K562 (cell line): ENCODE data around the gene PRPSAP1. TPM values are rescaled to one million over a fixed set of nuclear protein-coding genes. Genes with fewer than 3 reads are reported as not detected.
A peak's percentile ranks its signal among the peaks of the same experiment; 100 is the strongest.

Source experiments
- DEAF1 ChIP-seq: fragments of 450-650 bp; formaldehyde crosslinking; IDR thresholded peaks from 2 replicates; pipeline ENCODE4 v1.4.0; 2020; ENCODE audit warnings: mild to moderate bottlenecking, moderate library complexity
- DPF2 ChIP-seq: fragments of 450-650 bp; IDR thresholded peaks from 2 replicates; pipeline ENCODE4 v1.6.1; 2016
- GMEB1 ChIP-seq: fragments of 250-450 bp; sonication (Bioruptor Pico); IDR thresholded peaks from 2 replicates; pipeline ENCODE4 v1.4.0; 2020; ENCODE audit warnings: mild to moderate bottlenecking
- HDGF ChIP-seq: fragments of 450-650 bp; IDR thresholded peaks from 2 replicates; pipeline ENCODE4 v1.6.1; 2016
- NCOA6 ChIP-seq: fragments of 450-650 bp; IDR thresholded peaks from 2 replicates; pipeline ENCODE4 v1.6.1; 2017; ENCODE audit warnings: mild to moderate bottlenecking
- POU5F1 ChIP-seq: fragments of 150-350 bp; IDR thresholded peaks from 2 replicates; pipeline ENCODE4 v1.6.1; 2014; ENCODE audit warnings: borderline replicate concordance, low read length, low read depth, mild to moderate bottlenecking; ENCODE audit not compliant: partially characterized antibody
- RAD51 ChIP-seq: fragments of 450-650 bp; IDR thresholded peaks from 2 replicates; pipeline ENCODE4 v1.7.1; 2016; ENCODE audit warnings: low read depth, mild to moderate bottlenecking, borderline replicate concordance
- RB1 ChIP-seq: fragments of 450-650 bp; IDR thresholded peaks from 2 replicates; pipeline ENCODE4 v1.6.1; 2017; ENCODE audit warnings: low read depth, mild to moderate bottlenecking
- RBM22 ChIP-seq: fragments of 200-400 bp; formaldehyde crosslinking; IDR thresholded peaks from 2 replicates; pipeline ENCODE4 v1.6.1; 2018; ENCODE audit warnings: low read length, low read depth; ENCODE audit not compliant: poor library complexity, severe bottlenecking
- RBM25 ChIP-seq: fragments of 200-400 bp; formaldehyde crosslinking; IDR thresholded peaks from 2 replicates; pipeline ENCODE4 v1.6.1; 2018; ENCODE audit warnings: low read length, low read depth, moderate library complexity; ENCODE audit not compliant: severe bottlenecking
- SREBF2 ChIP-seq: sonication (generic); formaldehyde crosslinking; IDR thresholded peaks from 2 replicates; pipeline ENCODE4 v1.4.0; 2020; ENCODE audit warnings: mild to moderate bottlenecking, missing genetic modification reagents
- SUPT5H ChIP-seq: fragments of 450-650 bp; IDR thresholded peaks from 2 replicates; pipeline ENCODE4 v1.6.1; 2016
- ZNF511 ChIP-seq: sonication (generic); formaldehyde crosslinking; IDR thresholded peaks from 2 replicates; pipeline ENCODE4 v1.8.0; 2022; ENCODE audit warnings: mild to moderate bottlenecking, missing genetic modification reagents
- ZNF699 ChIP-seq: fragments of 250-450 bp; sonication (Bioruptor Pico); IDR thresholded peaks from 2 replicates; pipeline ENCODE4 v1.8.0; 2021; ENCODE audit warnings: mild to moderate bottlenecking, moderate library complexity; ENCODE audit not compliant: insufficient replicate concordance
- ZNF766 ChIP-seq: fragments of 200-800 bp; sonication (Bioruptor generic); conservative IDR thresholded peaks from 2 replicates; pipeline ENCODE4 v1.6.1; 2016; ENCODE audit warnings: missing genetic modification characterization, missing compliant biosample characterization
- polyA plus RNA-seq, 8 experiments: library from polyadenylated mRNA; depleted of rRNA in 4 of 8; stranded (reverse) in 5 of 8; unstranded in 3 of 8; fragments of >200 nt; fragmentation: Nextera tagmentation in 2 of 8; fragmentation: Illumina TruSeq in 1 of 8; extraction: Ambion mirVana in 2 of 8; extraction: Trizol in 1 of 8; gene quantifications; 2 replicates each; pipeline versions ENCODE4 v1.2.1 to v1.2.3, GENCODE V29; 2011 to 2014; ENCODE audit warnings: inconsistent platforms in 1 of 8, missing spikeins in 1 of 8
- total RNA-seq, 7 experiments: library from RNA; depleted of rRNA in 6 of 7; stranded (reverse); fragments of >200 nt in 6 of 7; fragmentation: Illumina TruSeq in 2 of 7; extraction: Trizol in 2 of 7; gene quantifications; 2 replicates each; pipeline versions ENCODE4 v1.2.1 to v1.2.3, GENCODE V29; 2011 to 2021; ENCODE audit warnings: low replicate concordance in 1 of 7
- TF ChIP-seq, protein P1 (sequence below), 2 experiments: fragments of 450-650 bp; IDR thresholded peaks; 2 replicates each; pipeline ENCODE4 v1.6.1; 2018; ENCODE audit warnings: mild to moderate bottlenecking in 2 of 2, low read depth in 1 of 2; ENCODE audit not compliant: partially characterized antibody in 2 of 2
- TF ChIP-seq, protein P2 (sequence below): fragments of 250-450 bp; sonication (Bioruptor Pico); IDR thresholded peaks from 2 replicates; pipeline ENCODE4 v1.8.0; 2021; ENCODE audit warnings: mild to moderate bottlenecking, moderate library complexity
- TF ChIP-seq, protein P3 (sequence below): sonication (generic); formaldehyde crosslinking; IDR thresholded peaks from 2 replicates; pipeline ENCODE4 v1.8.0; 2022; ENCODE audit warnings: missing genetic modification reagents, mild to moderate bottlenecking, moderate library complexity, borderline replicate concordance

Gene PRPSAP1
- total and polyA plus RNA-seq, 9 of the 15 experiments (the other 6 are each of a cell fraction or from before 2014, with no cell fraction given), result 21.9 to 77.1 (median 40.8) TPM

- TF ChIP-seq DEAF1 (no peak), RBM22 (peak; percentile 95), SUPT5H (no peak), RAD51 (no peak), HDGF (no peak), ZNF511 (CRISPR knock-in tag) (peak; percentile 53; the same call in 1 of the 2 replicates), SREBF2 (CRISPR knock-in tag) (no peak), NCOA6 (no peak), RBM25 (no peak), DPF2 (no peak), POU5F1 (no peak), ZNF699 (CRISPR knock-in tag) (no peak), ZNF766 (no peak), RB1 (0 out of 2 replicates have a peak, but pooled peaks have one; percentile 15), GMEB1 (no peak)
- TF ChIP-seq, protein P1, sequence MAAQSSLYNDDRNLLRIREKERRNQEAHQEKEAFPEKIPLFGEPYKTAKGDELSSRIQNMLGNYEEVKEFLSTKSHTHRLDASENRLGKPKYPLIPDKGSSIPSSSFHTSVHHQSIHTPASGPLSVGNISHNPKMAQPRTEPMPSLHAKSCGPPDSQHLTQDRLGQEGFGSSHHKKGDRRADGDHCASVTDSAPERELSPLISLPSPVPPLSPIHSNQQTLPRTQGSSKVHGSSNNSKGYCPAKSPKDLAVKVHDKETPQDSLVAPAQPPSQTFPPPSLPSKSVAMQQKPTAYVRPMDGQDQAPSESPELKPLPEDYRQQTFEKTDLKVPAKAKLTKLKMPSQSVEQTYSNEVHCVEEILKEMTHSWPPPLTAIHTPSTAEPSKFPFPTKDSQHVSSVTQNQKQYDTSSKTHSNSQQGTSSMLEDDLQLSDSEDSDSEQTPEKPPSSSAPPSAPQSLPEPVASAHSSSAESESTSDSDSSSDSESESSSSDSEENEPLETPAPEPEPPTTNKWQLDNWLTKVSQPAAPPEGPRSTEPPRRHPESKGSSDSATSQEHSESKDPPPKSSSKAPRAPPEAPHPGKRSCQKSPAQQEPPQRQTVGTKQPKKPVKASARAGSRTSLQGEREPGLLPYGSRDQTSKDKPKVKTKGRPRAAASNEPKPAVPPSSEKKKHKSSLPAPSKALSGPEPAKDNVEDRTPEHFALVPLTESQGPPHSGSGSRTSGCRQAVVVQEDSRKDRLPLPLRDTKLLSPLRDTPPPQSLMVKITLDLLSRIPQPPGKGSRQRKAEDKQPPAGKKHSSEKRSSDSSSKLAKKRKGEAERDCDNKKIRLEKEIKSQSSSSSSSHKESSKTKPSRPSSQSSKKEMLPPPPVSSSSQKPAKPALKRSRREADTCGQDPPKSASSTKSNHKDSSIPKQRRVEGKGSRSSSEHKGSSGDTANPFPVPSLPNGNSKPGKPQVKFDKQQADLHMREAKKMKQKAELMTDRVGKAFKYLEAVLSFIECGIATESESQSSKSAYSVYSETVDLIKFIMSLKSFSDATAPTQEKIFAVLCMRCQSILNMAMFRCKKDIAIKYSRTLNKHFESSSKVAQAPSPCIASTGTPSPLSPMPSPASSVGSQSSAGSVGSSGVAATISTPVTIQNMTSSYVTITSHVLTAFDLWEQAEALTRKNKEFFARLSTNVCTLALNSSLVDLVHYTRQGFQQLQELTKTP (IDR thresholded peaks at IDR 0.05; ENCODE audit: low read depth in 1 of 2, partially characterized antibody in 2 of 2), result no peak
- TF ChIP-seq, protein P2, sequence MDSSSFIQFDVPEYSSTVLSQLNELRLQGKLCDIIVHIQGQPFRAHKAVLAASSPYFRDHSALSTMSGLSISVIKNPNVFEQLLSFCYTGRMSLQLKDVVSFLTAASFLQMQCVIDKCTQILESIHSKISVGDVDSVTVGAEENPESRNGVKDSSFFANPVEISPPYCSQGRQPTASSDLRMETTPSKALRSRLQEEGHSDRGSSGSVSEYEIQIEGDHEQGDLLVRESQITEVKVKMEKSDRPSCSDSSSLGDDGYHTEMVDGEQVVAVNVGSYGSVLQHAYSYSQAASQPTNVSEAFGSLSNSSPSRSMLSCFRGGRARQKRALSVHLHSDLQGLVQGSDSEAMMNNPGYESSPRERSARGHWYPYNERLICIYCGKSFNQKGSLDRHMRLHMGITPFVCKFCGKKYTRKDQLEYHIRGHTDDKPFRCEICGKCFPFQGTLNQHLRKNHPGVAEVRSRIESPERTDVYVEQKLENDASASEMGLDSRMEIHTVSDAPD (CRISPR knock-in tag), result no peak
- TF ChIP-seq, protein P3, sequence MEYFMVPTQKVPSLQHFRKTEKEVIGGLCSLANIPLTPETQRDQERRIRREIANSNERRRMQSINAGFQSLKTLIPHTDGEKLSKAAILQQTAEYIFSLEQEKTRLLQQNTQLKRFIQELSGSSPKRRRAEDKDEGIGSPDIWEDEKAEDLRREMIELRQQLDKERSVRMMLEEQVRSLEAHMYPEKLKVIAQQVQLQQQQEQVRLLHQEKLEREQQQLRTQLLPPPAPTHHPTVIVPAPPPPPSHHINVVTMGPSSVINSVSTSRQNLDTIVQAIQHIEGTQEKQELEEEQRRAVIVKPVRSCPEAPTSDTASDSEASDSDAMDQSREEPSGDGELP, result peak; percentile 59; the same call in 1 of the 2 replicates
These were observed 88.0 kb downstream of the PRPSAP1 start (continued) for GRCh38 chr17:76265624-76266243.
